Measurements from ENCODE around the gene ASIC2. TPM values are rescaled to one million over a fixed set of nuclear protein-coding genes. Genes with fewer than 3 reads are reported as not detected.

ASIC2 gene
- total RNA-seq = not detected in 2 replicates

DNA sequence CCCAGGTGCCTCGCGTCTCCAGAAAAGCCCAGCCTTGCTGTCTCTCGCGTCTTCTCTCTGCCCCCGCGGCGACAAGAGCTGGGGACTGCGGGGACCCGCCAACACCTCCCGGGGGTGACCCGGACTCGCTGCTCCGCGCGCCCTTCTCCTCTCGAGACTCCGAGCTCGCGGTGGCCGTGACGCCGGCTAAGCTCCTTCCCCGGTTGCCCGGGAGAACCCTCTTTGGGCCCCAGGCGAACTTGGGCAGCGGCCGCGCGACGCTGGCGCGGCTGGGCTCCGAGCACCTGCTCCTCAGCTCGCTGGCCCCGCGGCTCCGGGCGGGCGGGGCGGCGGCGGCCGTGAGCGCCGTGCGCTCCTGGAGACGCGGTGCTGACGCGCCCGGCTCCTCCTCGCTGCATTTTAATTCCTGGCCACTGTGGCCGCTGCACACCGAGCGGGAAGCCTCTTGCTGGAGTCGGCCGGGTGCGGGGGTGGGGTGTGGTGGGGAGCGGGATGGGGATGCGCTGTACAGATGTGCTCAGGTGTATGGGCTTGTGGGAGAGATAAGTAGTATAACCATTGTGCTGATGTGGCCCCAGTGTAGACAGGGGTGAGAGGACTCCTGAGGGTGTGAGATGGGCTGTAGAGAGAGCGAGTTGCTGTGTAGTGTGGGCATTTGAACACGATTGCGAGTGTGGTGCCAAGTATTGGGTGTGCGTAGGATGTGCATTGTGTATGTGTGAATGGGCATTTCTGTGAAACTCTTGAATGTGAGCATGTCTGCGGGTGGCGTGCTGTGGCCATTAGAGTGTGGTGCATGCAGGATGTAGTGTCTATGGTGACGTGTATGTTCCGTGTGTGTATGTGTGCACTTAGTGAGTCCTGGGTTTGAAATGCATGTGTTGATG is at the start of gene ASIC2:
ASIC2 (minus strand) TSS at position 315 of the 887 bp plus-strand sequence.

All from airway epithelial cell (primary cell).